HG03159 (cell line): ENCODE measurements around the gene FYN.

Experiments
- ATAC-seq: cut with Tn5 transposase; IDR thresholded peaks from one replicate; pipeline ENCODE4 v1.9.1; 2021; ENCODE audit warnings: mild to moderate bottlenecking, moderate library complexity; ENCODE audit not compliant: unreplicated experiment

FYN gene

DNA sequence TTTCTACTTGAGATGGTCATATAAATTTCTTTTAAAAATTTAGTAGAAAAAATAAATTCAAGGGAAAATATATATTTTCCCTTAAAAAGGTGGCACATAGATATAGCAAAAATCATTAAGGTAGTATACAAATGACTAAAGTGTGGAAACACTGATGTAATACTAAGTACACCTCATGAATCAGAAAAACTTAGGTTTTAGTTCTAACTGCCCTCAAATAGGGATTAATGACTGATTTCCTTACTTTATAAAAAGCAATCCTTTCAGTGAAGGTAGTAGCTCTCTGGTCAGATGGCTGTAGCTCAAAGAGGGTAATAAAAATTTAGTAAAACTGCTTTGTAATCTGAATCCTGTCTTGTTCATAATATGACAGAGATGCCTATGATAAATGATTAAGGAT lies 63.5 kb downstream of the FYN start:
- no peak for ATAC-seq

DNA sequence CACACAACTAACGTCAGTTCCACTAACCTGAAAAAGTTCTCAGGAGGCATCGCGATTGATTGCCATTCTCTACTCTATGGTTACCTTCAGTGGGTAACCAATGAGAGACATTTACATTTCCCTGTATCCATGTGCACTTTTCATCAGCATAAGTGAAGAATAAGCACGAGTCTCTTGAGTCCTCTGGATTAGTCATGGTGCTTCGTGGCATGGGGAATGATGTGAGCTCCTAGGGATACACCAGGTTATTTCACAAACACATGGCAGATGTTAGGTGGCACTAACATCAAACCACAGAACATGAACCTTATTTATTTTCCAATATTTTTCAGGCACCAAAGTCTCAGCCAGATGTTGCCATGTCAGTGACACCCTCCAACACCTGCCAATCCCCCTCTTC lies 64.0 kb downstream of the FYN start:
- ATAC-seq: no peak

DNA sequence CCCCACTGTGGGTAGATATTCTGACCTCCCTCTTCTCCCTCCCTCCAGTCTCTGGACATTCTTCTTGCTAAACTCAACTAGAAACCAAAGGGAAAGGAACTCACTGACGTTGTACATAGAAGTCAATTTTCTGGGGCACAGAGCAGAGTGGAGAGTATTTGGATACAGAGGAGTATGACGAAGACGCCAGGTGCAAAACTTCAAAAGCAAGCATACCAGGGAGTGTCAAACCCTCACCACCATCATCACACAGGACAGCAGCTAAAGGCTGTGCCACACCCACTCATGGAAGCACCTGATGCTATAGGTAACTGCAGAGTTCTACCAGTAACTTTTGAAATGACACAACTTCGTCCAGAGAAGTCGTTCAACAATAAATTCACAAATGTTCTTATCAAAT lies 64.8 kb downstream of the FYN start:
- ATAC-seq: no peak

DNA sequence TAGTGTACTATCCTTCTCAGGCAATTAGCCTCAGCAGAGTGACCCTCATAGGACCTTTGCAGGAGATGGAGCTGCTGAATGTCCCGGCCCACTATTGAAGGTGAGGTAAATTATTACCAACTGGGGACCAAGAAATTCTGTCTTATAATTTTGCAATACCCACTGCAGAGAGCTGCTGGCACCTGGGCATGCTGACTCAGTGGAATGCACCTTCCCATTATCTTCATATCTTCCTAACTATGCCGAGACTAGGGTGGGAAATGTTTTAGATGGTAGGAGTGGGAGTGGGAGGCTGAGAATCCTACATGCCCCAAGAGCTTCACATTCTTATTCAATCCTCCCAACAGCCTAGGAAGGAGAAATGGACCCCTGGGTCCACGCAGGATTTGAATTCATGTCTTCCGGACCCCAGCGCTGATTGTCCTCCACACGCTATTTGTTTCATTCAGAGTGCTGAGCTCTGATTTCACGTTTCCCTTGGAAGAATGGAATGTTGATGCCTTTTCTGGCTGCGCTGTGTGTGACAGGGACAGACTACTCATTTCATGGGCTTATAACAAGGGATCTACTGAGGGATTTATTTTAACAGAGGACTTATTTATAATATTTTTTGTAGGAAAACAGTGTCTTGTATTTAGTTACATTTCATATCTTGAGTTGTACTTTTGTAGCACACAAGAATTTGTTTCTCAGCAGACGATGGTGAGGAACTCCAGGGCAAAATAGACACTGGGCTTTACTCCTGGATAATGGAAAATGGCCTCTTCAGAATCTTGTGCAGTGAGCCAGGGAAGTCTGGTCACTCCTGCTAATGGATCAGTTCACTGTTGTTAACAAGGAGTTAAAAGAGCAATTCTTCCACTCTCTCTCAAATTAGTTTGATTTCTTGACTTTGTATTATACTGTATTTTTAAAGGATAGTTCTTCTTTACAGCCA lies 66.4 kb downstream of the FYN start:
- no peak for ATAC-seq

DNA sequence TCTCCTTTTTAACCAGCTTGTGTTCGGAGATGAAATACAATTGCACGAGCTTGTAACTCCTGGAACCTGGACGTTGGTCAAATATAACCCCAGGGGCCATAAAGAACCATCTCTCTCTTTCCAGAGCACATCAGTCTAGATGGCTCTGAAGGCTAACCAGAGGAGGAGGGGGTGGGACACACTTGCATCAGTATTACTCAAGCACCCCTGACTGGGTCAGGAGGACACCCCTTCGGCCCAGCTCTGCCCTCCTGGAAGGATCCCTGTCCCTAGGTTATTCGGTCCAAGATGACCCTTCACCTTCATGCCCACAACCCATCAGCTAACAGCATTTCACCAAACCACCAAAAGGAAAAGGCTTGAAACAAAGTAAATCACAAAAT lies 67.1 kb downstream of the FYN start:
- ATAC-seq: peak; percentile 9

DNA sequence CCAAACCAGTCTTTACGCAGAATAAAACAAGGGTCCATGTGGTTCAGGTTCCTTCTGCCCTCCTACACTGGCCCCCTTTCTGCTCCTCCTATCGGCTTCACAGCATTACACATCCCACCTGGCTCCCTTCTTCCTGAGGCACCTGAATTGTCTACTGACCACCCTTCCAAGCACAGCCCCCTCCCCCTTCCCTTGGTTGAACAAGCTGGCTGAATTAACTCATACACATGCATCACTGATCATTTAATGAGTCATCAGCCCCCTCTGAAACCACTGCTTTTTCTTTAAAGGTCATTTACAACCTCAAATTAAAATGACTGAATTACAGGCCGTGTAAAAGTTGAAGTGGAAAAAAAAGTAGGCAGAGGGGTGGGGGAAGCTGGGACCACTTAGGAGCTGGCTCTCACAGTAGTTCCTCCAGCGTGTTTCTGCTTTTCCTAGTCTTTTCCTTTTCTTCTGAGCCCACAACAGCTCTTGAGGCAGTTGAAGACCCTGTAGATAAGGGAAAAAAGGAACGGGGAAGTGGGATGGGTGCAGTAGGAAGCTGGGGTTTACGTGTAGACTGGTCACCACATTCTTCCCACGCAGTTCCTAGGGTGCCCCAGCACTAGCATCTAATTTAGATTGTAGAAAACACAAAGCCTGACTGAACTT lies 67.6 kb downstream of the FYN start:
- peak; percentile 54 for ATAC-seq

DNA sequence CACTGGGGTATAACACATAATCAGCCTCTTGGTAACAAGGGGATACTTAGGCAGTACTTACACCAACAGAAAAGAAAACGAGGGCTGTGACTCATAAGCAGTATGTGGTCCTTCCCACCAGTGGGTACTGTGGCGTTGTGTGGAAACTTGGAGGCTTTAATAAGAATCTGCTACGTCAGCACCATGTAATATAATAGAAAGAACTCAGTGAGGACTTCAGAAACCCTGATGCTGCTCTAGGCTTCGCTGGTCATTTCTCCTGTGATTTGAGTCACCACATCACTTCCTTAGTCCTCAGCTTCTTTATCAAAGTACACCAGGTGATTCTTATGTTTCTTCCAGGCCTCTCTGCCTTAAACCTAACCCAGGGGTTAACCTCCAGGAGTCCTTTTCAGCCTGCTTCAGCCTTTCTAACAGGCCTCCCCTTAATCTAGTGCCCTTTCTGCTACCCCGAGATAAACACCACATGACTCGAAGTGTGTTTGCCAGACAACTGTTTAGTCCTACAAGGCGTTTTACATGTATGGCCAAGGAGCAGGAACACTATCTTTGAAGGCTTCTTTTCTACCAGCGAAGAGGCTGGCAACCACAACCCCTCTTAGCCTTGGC lies 68.5 kb downstream of the FYN start:
- ATAC-seq: peak; percentile 56

DNA sequence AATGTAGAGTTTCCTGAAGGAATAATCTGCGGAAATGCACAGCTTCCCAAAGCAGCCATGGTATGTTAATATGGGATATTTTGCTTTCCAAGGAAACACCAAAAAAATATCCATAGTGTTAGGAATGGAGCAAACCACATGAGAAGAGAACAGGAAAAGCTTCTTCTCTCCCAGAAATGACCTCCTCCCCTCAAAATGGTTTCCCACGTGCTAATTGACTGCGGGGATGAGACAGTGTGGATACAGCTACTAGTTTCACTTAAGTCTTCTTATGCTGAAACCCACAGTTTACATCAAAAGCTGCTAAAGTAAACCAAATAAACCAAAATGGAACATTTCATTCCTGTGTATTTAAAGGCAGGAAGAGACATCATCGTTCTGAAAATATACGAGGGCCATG lies 69.4 kb downstream of the FYN start:
- no peak for ATAC-seq

DNA sequence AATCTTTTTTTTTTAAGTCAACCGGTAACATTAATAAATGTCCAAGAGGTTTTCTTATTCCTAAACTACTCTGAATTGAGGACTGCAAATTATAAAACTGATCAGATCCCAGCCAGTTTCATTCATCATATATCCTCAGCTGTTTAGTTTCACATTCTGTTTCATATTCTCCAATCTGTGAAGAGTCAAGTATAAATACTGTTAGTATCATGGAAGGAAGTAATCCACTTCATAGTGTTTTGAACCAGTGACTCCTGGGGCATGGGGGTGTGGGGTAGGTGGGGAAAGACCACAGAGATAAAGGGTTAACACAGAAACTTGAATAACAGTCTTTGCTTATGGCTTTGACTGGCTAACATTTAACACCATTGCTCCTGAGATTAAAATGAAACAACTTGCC lies 69.9 kb downstream of the FYN start:
- no peak for ATAC-seq

DNA sequence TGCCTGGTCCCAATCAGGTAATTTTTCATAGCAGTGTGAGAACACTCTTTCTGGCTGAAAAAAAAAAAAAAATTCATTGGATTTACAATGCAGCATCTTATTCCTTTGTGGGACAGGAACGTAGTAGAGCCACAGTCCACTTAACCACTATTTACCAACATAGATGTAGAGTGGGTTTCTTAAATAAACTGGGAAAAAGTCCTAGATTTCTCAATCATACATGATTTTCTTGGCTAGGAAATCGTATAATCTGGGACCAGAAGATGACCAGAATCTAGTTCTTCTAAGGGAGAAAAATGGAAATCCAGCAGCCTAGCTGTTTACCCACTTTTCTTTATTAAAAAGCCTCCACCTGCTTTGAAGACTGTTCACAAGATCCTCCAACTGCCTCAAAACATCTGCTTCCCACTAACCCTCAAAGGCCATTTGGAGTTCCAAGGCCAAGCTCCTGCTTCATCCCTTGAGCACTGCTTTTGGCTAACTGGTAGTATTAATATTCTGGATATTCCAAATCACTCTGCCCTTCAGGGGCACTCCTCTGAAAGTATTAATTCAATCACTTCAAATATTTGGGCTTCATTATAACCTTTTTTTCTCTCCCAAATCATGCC lies 70.4 kb downstream of the FYN start:
- ATAC-seq: no peak

DNA sequence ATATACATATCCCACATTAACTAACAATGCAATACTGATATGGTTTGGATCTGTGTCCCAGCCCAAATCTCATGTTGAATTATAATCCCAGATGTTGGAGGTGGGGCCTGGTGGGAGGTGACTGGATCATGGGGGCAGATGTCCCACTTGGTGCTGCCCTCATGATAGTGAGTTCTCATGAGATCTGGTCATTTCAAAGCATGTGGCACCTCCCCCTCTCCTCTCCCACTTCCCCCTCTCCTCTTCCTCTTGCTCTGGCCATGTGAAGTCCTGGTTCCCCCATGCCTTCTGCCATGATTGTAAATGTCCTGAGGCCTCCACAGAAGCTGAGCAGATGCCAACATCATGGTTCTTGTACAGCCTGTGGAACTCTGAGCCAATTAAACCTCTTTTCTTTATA lies 71.2 kb downstream of the FYN start:
- no peak for ATAC-seq

DNA sequence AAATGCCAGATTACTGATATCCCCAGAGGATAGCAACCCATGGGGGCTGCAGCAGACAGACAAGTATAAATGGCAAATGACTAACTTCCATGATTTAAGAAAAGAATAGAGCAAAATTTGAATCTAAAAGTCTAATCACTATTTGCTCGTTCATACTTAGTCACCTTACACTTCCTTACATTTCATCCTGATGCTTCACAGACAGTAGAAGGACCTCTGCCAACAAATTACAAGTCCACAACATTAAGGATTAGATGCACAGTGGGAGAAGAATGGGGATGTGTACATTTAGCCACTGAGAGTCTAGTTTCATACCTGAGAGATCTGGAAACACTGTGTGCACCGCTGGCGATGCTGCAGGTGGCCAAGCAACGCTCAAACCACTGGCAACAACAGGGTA lies 72.4 kb downstream of the FYN start:
- ATAC-seq: no peak

DNA sequence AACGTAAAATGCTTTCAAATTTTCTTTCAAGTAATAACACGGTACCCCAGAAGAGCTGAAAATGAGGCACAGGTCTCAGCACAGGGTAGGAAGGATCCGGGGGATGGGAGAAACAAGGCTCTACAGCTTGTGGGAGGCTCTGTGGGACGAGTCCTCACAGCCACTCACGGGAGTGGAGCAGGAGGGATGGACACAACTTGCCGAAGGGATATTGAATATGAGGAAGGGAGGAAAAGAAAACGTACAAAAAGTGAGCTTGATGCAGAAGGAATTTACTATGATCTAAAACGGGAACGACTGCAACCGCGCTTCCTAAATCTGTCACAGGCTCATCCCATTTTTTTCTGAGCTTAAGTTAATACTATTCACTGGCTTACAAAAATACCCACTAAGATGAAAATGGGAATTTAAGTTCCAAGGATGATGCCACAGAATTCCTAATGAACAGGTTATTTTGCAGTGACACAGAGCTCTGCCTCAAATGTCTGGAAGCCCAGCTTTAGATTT lies 72.9 kb downstream of the FYN start:
- no peak for ATAC-seq

DNA sequence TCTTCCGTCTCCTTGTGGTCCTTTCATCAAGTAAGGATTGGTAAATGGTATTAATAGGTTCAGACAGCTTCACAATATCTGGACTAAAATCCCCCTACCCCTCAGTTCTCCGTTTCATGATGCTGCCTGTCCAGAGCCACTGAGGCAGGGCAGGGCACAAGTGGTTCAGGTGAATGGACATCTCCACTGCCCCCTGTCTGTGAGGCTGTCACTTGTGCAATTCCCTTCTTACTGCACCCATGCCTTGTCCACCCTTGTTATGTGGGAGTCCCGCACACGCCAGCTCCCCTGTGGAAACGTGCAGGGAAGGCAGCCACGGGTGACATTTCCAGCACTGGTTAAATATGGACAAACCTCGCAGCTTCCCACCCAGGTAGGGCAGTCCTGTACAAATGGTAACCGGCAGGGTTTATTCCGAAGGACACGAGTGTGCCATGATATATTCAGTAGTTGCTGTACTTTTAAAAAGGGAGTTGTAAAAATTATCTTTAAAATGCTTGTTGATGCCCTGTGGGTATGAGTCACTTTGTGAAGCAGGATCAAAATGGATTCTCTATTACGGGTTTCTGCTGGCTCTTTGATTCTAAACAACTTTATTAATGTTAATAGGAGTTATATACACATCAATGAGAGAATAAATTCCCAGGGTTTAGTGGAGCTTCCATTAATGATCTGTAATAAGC lies 73.5 kb downstream of the FYN start:
- ATAC-seq: no peak

DNA sequence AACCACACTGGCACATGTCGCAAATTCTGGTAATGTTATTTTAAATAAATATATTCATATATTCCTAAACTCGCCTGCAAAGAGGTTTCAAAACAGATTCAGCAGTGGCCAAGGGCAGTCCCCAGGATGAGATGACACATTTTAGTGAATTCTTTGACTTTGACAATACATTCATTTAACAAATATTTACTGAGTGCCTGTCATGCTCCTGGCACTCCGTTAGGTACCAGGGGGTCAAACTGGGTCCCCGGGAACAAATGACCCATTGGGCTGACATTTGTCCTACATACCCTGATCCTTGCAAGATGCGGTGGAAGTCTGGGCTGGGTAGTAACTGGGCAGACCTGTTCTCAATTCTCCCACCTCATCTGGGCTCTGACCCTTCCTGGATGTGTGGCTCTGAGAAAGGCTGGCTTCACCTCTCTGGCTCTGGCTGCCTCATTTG lies 74.9 kb downstream of the FYN start:
- ATAC-seq: no peak

DNA sequence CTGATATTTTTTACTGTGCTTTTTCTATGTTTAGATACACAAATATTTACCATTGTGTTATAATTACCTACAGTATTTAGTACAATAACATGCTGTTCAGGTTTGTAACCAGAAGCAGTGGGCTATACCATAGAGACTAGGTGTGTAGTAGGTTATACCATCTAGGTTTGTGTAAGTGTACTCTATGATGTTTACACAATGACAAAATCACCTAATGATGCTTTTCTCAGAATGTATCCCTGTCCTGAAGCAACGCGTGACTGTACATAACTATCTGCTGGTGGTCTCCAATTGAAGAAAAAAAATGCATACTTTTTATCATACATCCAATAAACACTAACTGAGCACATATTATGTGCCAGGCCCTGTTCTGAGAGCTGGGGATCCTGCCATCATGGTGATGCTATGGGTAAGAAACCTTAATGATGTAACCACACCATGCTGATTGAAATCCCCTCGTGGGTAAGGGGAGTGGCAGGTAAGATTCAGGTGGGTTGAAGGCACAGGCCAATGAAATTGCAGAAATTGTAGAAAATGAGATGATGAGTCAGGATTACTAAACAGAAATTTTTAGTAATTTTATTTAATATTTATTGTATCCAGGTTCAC lies 76.8 kb downstream of the FYN start:
- ATAC-seq: no peak

DNA sequence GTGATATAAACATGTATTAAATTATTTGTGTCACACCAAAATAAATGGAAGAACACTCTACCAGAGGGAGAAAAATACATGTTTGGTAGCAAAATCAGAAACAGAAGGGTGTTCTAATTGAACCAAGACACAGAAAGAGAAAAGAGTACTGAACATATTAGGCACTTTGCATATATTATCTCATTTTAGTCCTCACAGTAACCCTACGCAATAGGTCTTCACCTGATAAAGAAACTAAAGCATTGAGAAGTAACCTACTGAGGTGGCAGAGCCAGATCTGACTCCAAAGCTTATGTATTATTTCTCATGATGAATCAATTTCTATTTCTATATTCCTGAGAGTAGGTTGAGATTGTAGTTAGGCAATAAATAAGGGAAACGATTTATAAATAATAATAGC lies 77.7 kb downstream of the FYN start:
- no peak for ATAC-seq

DNA sequence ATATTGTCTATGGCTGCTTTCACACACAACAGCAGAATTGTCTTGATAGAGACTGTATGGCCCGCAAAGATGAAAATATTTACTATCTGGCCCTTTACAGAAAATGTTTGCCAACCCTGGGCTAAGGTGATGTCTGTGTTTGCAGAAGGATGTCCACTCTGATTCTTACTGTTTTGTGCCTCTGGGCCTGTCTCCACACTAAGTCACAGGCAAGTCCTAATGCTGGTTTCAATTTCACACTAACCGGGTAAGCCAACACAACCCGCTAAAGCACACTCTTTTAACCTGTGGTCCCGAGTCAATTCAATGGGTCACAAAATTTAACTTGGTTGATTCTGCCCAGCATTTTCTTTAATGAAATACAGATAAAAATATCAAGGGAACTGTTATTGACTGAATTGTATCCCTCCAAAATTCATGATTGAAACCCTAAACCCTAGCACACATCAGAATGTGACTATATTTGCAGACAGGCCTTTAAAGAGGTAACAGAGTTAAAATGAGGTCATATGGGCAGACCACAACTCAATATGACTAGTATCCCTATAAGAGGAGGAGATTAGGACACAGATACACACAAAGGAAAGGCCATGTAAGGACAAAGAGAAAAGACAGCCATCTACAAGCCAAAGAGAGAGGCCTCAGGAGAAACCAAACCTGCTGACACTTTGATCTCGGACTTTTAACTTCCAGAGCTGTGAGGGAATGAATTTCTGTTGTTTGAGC lies 78.4 kb downstream of the FYN start:
- ATAC-seq: no peak

DNA sequence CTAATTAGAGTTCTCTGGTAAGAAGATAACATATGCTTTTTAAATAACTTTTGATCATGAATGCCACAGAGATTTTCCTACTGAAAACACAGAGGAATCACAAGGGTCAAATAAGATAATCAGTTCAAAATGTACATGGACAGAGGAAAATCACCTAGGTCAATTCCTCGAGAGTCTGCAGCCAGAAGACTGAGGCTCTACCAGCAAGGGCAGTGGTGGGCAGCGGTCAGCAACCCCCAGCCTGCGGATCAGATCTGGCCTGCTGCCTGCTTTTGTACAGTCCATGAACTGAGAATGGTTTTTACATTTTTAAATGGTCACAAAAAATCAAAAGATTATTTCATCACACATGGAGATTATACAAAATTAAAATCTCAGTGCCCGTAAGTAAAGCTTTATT lies 79.0 kb downstream of the FYN start:
- no peak for ATAC-seq

DNA sequence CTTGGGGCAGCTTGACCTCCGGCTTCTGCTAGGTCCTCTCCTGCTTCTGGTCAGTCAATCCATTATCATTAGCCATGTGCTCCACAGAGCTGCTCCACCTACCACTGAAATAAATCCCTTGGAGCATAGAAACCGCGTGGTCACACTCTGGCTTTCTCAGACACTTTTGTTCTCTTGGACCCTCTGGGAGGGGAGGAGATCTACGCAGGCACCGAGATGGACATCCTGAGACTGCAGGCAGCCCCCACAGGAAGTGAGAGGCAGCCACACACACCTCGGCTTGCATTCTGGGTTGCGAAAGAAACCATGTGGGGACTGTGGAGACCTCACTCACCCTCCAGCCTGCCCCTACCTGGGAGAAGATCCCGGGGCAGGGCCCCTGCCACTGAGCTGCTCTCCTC lies 79.5 kb downstream of the FYN start:
- no peak for ATAC-seq
